ENCODE results near the gene SDK2.
"Not testable (repeated sequence)": the region's sequence is repeated elsewhere in the genome, so short reads cannot be mapped to it uniquely, and the experiment has no call there.

Gene SDK2

GRCh38 chr17:73335591-73336407, 308.4 kb downstream of the SDK2 start:
- no peak for DNase-seq

- no peak for DNase-seq
These were observed 309.3 kb downstream of the SDK2 start for GRCh38 chr17:73334771-73335513.

- not testable (repeated sequence) for DNase-seq
These were observed 310.8 kb downstream of the SDK2 start for GRCh38 chr17:73333445-73333844.

GRCh38 chr17:73331060-73331459, 313.2 kb downstream of the SDK2 start:
- DNase-seq = no peak

- DNase-seq = no peak
These were observed 316.6 kb downstream of the SDK2 start for GRCh38 chr17:73327676-73328075.

GRCh38 chr17:73325527-73325842, 318.8 kb downstream of the SDK2 start:
- no peak for DNase-seq

GRCh38 chr17:73324711-73325526, 319.3 kb downstream of the SDK2 start:
- no peak for DNase-seq

GRCh38 chr17:73324160-73324475, 320.1 kb downstream of the SDK2 start:
- no peak for DNase-seq

GRCh38 chr17:73323409-73324159, 320.7 kb downstream of the SDK2 start:
- DNase-seq = no peak

GRCh38 chr17:73320601-73321264, 323.5 kb downstream of the SDK2 start:
- DNase-seq = no peak

- no peak for DNase-seq
These were observed 324.5 kb downstream of the SDK2 start for GRCh38 chr17:73319766-73320165.

- DNase-seq = no peak
These were observed 325.4 kb downstream of the SDK2 start for GRCh38 chr17:73318836-73319235.

GRCh38 chr17:73318427-73318813, 325.8 kb downstream of the SDK2 start:
- no peak for DNase-seq

- DNase-seq = no peak
These were observed 326.5 kb downstream of the SDK2 start for GRCh38 chr17:73317513-73318426.

GRCh38 chr17:73316919-73317505, 327.2 kb downstream of the SDK2 start:
- DNase-seq = peak in 1 of 2 donors; percentile 22

- DNase-seq = no peak
These were observed 328.8 kb downstream of the SDK2 start for GRCh38 chr17:73315471-73315870.

GRCh38 chr17:73313526-73314127, 330.6 kb downstream of the SDK2 start:
- DNase-seq = no peak

GRCh38 chr17:73312887-73313286, 331.4 kb downstream of the SDK2 start:
- DNase-seq = not testable (repeated sequence)

GRCh38 chr17:73311781-73312641, 332.2 kb downstream of the SDK2 start, which contains the start of gene CDC42EP4:
CDC42EP4 (minus strand) TSS chr17:73312001; CDS start chr17:73286500, 25,501 bp downstream.
- DNase-seq = peak; percentile 85 to 86

Data from CD4-positive, alpha-beta T cell treated with Interleukin-4 for 1 hour (primary cell).